GM18517 (cell line): ENCODE results near the gene ITFG2.
"Not testable (repeated sequence)": the region's sequence is repeated elsewhere in the genome, so short reads cannot be mapped to it uniquely, and the experiment has no call there.

ENCODE experiments used
- ATAC-seq: cut with Tn5 transposase; IDR thresholded peaks from one replicate; pipeline ENCODE4 v1.9.1; 2021; ENCODE audit warnings: mild to moderate bottlenecking, moderate library complexity; ENCODE audit not compliant: unreplicated experiment

ITFG2 gene

GRCh38 chr12:2812290-2813213, at the start of gene ITFG2:
ITFG2 (plus strand) TSS chr12:2812668; CDS start chr12:2812761, 93 bp downstream.
- ATAC-seq = peak; percentile 93

GRCh38 chr12:2764398-2764797, 48.1 kb upstream of the ITFG2 start:
- ATAC-seq = no peak

- no peak for ATAC-seq
Measured at GRCh38 chr12:2765052-2765451, 47.4 kb upstream of the ITFG2 start.

GRCh38 chr12:2765608-2766007, 46.9 kb upstream of the ITFG2 start:
- no peak for ATAC-seq

GRCh38 chr12:2768224-2768961, 44.1 kb upstream of the ITFG2 start:
- no peak for ATAC-seq

- ATAC-seq = no peak
Measured at GRCh38 chr12:2769866-2770533, 42.5 kb upstream of the ITFG2 start.

GRCh38 chr12:2770544-2770943, 41.9 kb upstream of the ITFG2 start:
- ATAC-seq = not testable (repeated sequence)

- no peak for ATAC-seq
Measured at GRCh38 chr12:2772370-2772769, 40.1 kb upstream of the ITFG2 start.

GRCh38 chr12:2773199-2773875, 39.1 kb upstream of the ITFG2 start:
- ATAC-seq = no peak

GRCh38 chr12:2775431-2775830, 37.0 kb upstream of the ITFG2 start:
- ATAC-seq = no peak

- no peak for ATAC-seq
Measured at GRCh38 chr12:2776129-2776806, 36.2 kb upstream of the ITFG2 start.

- no peak for ATAC-seq
Measured at GRCh38 chr12:2779281-2779680, 33.2 kb upstream of the ITFG2 start.

GRCh38 chr12:2783936-2784600, 28.4 kb upstream of the ITFG2 start:
- no peak for ATAC-seq

GRCh38 chr12:2785017-2785416, 27.5 kb upstream of the ITFG2 start:
- ATAC-seq = no peak

- ATAC-seq = no peak
Measured at GRCh38 chr12:2791089-2791488, 21.4 kb upstream of the ITFG2 start.

- ATAC-seq = no peak
Measured at GRCh38 chr12:2792671-2793500, 19.6 kb upstream of the ITFG2 start.

- no peak for ATAC-seq
Measured at GRCh38 chr12:2793561-2793960, 18.9 kb upstream of the ITFG2 start.

- ATAC-seq = no peak
Measured at GRCh38 chr12:2794191-2794735, 18.2 kb upstream of the ITFG2 start.
